ENCODE results near the gene ADGRL3.
"Not testable (repeated sequence)": the region's sequence is repeated elsewhere in the genome, so short reads cannot be mapped to it uniquely, and the experiment has no call there.

ADGRL3 gene

GRCh38 chr4:61817071-61817470, 616.9 kb downstream of the ADGRL3 start:
- DNase-seq (ENCODE audit: low read depth), result no peak

GRCh38 chr4:61820136-61820535, 620.0 kb downstream of the ADGRL3 start:
- no peak for DNase-seq (ENCODE audit: low read depth)

- no peak for DNase-seq (ENCODE audit: low read depth)
Observed at GRCh38 chr4:61824454-61824853, 624.3 kb downstream of the ADGRL3 start.

GRCh38 chr4:61827907-61828391, 627.8 kb downstream of the ADGRL3 start:
- no peak for DNase-seq (ENCODE audit: low read depth)

- no peak for DNase-seq (ENCODE audit: low read depth)
Observed at GRCh38 chr4:61828960-61829359, 628.8 kb downstream of the ADGRL3 start.

GRCh38 chr4:61831987-61832386, 631.9 kb downstream of the ADGRL3 start:
- DNase-seq (ENCODE audit: low read depth), result no peak

GRCh38 chr4:61837395-61837794, 637.3 kb downstream of the ADGRL3 start:
- DNase-seq (ENCODE audit: low read depth), result no peak

GRCh38 chr4:61838072-61838471, 637.9 kb downstream of the ADGRL3 start:
- DNase-seq (ENCODE audit: low read depth), result no peak

- no peak for DNase-seq (ENCODE audit: low read depth)
Observed at GRCh38 chr4:61841714-61842113, 641.6 kb downstream of the ADGRL3 start.

GRCh38 chr4:61851126-61851525, 651.0 kb downstream of the ADGRL3 start:
- DNase-seq (ENCODE audit: low read depth), result no peak

GRCh38 chr4:61852105-61852504, 652.0 kb downstream of the ADGRL3 start:
- DNase-seq (ENCODE audit: low read depth), result not testable (repeated sequence)

- DNase-seq (ENCODE audit: low read depth), result no peak
Observed at GRCh38 chr4:61853041-61853440, 652.9 kb downstream of the ADGRL3 start.

GRCh38 chr4:61860376-61860775, 660.2 kb downstream of the ADGRL3 start:
- no peak for DNase-seq (ENCODE audit: low read depth)

- no peak for DNase-seq (ENCODE audit: low read depth)
Observed at GRCh38 chr4:61864286-61864685, 664.2 kb downstream of the ADGRL3 start.

GRCh38 chr4:61866378-61867030, 666.4 kb downstream of the ADGRL3 start:
- no peak for DNase-seq (ENCODE audit: low read depth)

- DNase-seq (ENCODE audit: low read depth), result no peak
Observed at GRCh38 chr4:61872983-61873382, 672.9 kb downstream of the ADGRL3 start.

- no peak for DNase-seq (ENCODE audit: low read depth)
Observed at GRCh38 chr4:61877266-61877665, 677.1 kb downstream of the ADGRL3 start.

- DNase-seq (ENCODE audit: low read depth), result no peak
Observed at GRCh38 chr4:61877893-61878292, 677.8 kb downstream of the ADGRL3 start.

GRCh38 chr4:61882381-61882780, 682.3 kb downstream of the ADGRL3 start:
- no peak for DNase-seq (ENCODE audit: low read depth)

- DNase-seq (ENCODE audit: low read depth), result no peak
Observed at GRCh38 chr4:61886131-61886530, 686.0 kb downstream of the ADGRL3 start.

GRCh38 chr4:61889117-61889516, 689.0 kb downstream of the ADGRL3 start:
- DNase-seq (ENCODE audit: low read depth), result no peak

- DNase-seq (ENCODE audit: low read depth), result no peak
Observed at GRCh38 chr4:61890321-61890720, 690.2 kb downstream of the ADGRL3 start.

- DNase-seq (ENCODE audit: low read depth), result no peak
Observed at GRCh38 chr4:61891953-61892352, 691.8 kb downstream of the ADGRL3 start.

- no peak for DNase-seq (ENCODE audit: low read depth)
Observed at GRCh38 chr4:61896634-61897033, 696.5 kb downstream of the ADGRL3 start.
